HepG2 (cell line): Measurements from ENCODE around the gene ATXN7L3. TPM values are rescaled to one million over a fixed set of nuclear protein-coding genes. Genes with fewer than 3 reads are reported as not detected.
A peak's percentile ranks its signal among the peaks of the same experiment; 100 is the strongest.

Source experiments
- ARID2 ChIP-seq: sonication (generic); formaldehyde crosslinking; IDR thresholded peaks from 2 replicates; pipeline ENCODE4 v1.8.1; 2022; ENCODE audit warnings: mild to moderate bottlenecking, missing genetic modification reagents, borderline replicate concordance
- CHCHD3 ChIP-seq: sonication (generic); formaldehyde crosslinking; IDR thresholded peaks from 2 replicates; pipeline ENCODE4 v1.8.0; 2022; ENCODE audit warnings: mild to moderate bottlenecking, missing genetic modification reagents, moderate library complexity
- PHF20 ChIP-seq: sonication (generic); formaldehyde crosslinking; IDR thresholded peaks from 2 replicates; pipeline ENCODE4 v1.5.0; 2020; ENCODE audit warnings: mild to moderate bottlenecking, missing genetic modification reagents
- PRDM10 ChIP-seq: sonication (generic); formaldehyde crosslinking; IDR thresholded peaks from 2 replicates; pipeline ENCODE4 v1.4.0; 2020; ENCODE audit warnings: low read depth, missing genetic modification reagents
- RFX5 ChIP-seq: IDR thresholded peaks from 2 replicates; pipeline ENCODE4 v1.6.1; 2011; ENCODE audit warnings: low read depth, low read length, improper control_type of control experiment
- SAFB2 ChIP-seq: sonication (generic); formaldehyde crosslinking; IDR thresholded peaks from 2 replicates; pipeline ENCODE4 v1.5.1; 2020; ENCODE audit warnings: missing genetic modification reagents, low read depth, mild to moderate bottlenecking, borderline replicate concordance
- SMC3 ChIP-seq: IDR thresholded peaks from 2 replicates; pipeline ENCODE4 v1.6.1; 2011; ENCODE audit warnings: low read length, improper control_type of control experiment
- ZNF557 ChIP-seq: sonication (generic); formaldehyde crosslinking; IDR thresholded peaks from 2 replicates; pipeline ENCODE4 v1.4.0; 2020; ENCODE audit warnings: missing genetic modification reagents
- ZNF577 ChIP-seq: sonication (generic); formaldehyde crosslinking; IDR thresholded peaks from 2 replicates; pipeline ENCODE4 v1.4.0; 2020; ENCODE audit warnings: mild to moderate bottlenecking, low read depth, missing genetic modification reagents, borderline replicate concordance
- ZSCAN22 ChIP-seq: sonication (generic); formaldehyde crosslinking; IDR thresholded peaks from 2 replicates; pipeline ENCODE4 v1.4.0; 2020; ENCODE audit warnings: mild to moderate bottlenecking, missing genetic modification reagents
- polyA plus RNA-seq, 8 experiments: library from polyadenylated mRNA; depleted of rRNA in 3 of 8; stranded (reverse) in 7 of 8; unstranded in 1 of 8; fragments of >200 nt; fragmentation: Illumina TruSeq in 4 of 8; extraction: Trizol in 4 of 8; gene quantifications; 2 replicates each; pipeline versions ENCODE4 v1.2.1 to v1.2.3, GENCODE V29; 2011 to 2016; ENCODE audit warnings: low read depth in 4 of 8, missing spikeins in 1 of 8, mixed read lengths in 1 of 8; ENCODE audit not compliant: insufficient read depth in 1 of 8
- total RNA-seq, 5 experiments: library from RNA; depleted of rRNA; stranded (reverse); fragments of >200 nt; fragmentation: Illumina TruSeq; extraction: Trizol; gene quantifications; 2 replicates each; pipeline ENCODE4 v1.2.3, GENCODE V29; 2016; ENCODE audit warnings: low read depth in 1 of 5
- TF ChIP-seq, protein P1 (sequence below): sonication (generic); formaldehyde crosslinking; IDR thresholded peaks from 2 replicates; pipeline ENCODE4 v1.4.0; 2020; ENCODE audit warnings: mild to moderate bottlenecking, missing genetic modification reagents
- TF ChIP-seq, protein P2 (sequence below): sonication (generic); formaldehyde crosslinking; IDR thresholded peaks from 2 replicates; pipeline ENCODE4 v1.4.0; 2020; ENCODE audit warnings: missing genetic modification reagents, borderline replicate concordance

Gene ATXN7L3
- total and polyA plus RNA-seq, 2 of the 13 experiments (the other 11 are each of a cell fraction or from before 2014, with no cell fraction given): 44.5 to 59.1 TPM

GRCh38 chr17:44200478-44201155 lies 933 bp upstream of the ATXN7L3 start (continued):
- TF ChIP-seq, protein P1, sequence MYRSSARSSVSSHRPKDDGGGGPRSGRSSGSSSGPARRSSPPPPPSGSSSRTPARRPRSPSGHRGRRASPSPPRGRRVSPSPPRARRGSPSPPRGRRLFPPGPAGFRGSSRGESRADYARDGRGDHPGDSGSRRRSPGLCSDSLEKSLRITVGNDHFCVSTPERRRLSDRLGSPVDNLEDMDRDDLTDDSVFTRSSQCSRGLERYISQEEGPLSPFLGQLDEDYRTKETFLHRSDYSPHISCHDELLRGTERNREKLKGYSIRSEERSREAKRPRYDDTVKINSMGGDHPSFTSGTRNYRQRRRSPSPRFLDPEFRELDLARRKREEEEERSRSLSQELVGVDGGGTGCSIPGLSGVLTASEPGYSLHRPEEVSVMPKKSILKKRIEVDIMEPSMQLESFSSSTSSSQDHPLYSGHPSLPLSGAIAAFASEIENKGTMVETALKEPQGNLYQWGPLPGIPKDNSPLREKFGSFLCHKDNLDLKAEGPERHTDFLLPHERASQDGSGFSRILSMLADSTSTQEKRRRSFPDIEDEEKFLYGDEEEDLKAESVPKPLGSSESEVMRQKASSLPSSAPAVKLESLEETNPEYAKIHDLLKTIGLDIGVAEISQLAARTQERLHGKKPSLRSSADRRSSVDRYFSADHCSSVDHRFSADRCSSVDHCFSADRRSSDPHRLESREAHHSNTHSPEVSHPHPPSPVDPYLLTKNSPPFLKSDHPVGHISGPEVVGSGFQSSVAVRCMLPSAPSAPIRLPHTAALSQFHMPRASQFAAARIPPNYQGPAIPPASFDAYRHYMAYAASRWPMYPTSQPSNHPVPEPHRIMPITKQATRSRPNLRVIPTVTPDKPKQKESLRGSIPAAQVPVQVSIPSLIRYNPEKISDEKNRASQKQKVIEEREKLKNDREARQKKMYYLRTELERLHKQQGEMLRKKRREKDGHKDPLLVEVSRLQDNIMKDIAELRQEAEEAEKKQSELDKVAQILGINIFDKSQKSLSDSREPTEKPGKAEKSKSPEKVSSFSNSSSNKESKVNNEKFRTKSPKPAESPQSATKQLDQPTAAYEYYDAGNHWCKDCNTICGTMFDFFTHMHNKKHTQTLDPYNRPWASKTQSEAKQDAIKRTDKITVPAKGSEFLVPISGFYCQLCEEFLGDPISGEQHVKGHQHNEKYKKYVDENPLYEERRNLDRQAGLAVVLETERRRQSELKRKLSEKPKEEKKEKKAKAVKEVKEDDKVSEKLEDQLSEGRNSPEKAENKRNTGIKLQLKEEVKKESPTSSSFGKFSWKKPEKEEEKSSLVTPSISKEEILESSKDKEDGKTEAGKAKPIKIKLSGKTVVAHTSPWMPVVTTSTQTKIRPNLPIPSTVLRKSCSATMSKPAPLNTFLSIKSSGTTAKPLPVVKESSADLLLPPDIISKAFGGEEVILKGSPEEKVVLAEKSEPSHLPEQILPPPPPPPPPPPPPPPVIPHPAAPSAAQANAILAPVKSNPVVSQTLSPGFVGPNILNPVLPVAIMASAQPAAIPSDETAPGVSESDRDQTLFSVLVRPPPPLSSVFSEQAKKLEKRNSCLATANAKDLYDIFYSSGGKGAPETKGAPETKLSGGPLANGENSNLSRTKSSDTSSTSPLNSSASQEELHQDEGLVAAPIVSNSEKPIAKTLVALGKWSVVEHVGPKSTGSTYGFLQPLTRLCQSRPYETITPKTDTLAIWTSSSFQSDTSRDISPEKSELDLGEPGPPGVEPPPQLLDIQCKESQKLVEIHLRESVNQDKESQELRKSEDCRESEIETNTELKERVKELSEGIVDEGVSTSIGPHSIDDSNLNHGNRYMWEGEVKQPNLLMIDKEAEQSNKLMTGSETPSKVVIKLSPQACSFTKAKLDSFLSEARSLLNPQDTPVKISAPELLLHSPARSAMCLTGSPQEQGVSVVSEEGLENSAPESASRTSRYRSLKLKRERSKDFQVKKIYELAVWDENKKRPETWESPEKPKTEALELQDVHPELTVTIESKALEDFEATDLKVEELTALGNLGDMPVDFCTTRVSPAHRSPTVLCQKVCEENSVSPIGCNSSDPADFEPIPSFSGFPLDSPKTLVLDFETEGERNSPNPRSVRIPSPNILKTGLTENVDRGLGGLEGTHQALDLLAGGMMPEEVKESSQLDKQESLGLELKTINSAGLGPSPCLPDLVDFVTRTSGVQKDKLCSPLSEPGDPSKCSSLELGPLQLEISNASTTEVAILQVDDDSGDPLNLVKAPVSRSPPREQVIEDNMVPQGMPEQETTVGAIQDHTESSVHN (CRISPR knock-in tag): peak; percentile 71; the same call in 1 of the 2 replicates
- no peak for TF ChIP-seq RFX5
- TF ChIP-seq ZNF557 (CRISPR knock-in tag): 0 out of 2 replicates have a peak, but pooled peaks have one; percentile 58
- TF ChIP-seq SAFB2 (CRISPR knock-in tag): no peak
- no peak for TF ChIP-seq PRDM10
- TF ChIP-seq, protein P2, sequence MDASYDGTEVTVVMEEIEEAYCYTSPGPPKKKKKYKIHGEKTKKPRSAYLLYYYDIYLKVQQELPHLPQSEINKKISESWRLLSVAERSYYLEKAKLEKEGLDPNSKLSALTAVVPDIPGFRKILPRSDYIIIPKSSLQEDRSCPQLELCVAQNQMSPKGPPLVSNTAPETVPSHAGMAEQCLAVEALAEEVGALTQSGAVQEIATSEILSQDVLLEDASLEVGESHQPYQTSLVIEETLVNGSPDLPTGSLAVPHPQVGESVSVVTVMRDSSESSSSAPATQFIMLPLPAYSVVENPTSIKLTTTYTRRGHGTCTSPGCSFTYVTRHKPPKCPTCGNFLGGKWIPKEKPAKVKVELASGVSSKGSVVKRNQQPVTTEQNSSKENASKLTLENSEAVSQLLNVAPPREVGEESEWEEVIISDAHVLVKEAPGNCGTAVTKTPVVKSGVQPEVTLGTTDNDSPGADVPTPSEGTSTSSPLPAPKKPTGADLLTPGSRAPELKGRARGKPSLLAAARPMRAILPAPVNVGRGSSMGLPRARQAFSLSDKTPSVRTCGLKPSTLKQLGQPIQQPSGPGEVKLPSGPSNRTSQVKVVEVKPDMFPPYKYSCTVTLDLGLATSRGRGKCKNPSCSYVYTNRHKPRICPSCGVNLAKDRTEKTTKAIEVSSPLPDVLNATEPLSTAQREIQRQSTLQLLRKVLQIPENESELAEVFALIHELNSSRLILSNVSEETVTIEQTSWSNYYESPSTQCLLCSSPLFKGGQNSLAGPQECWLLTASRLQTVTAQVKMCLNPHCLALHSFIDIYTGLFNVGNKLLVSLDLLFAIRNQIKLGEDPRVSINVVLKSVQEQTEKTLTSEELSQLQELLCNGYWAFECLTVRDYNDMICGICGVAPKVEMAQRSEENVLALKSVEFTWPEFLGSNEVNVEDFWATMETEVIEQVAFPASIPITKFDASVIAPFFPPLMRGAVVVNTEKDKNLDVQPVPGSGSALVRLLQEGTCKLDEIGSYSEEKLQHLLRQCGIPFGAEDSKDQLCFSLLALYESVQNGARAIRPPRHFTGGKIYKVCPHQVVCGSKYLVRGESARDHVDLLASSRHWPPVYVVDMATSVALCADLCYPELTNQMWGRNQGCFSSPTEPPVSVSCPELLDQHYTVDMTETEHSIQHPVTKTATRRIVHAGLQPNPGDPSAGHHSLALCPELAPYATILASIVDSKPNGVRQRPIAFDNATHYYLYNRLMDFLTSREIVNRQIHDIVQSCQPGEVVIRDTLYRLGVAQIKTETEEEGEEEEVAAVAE (CRISPR knock-in tag): peak; percentile 44; the same call in 1 of the 2 replicates
- peak; percentile 72 for TF ChIP-seq PHF20 (CRISPR knock-in tag)
- TF ChIP-seq ARID2 (CRISPR knock-in tag): 0 out of 2 replicates have a peak, but pooled peaks have one; percentile 33
- TF ChIP-seq SMC3: no peak
- no peak for TF ChIP-seq CHCHD3 (CRISPR knock-in tag)
- no peak for TF ChIP-seq ZSCAN22 (CRISPR knock-in tag)
- no peak for TF ChIP-seq ZNF577
